Measurements from ENCODE around the gene C6orf141.

The C6orf141 gene
- 0 to 0.07 reads per million in 2 donors for total RNA-seq

DNA sequence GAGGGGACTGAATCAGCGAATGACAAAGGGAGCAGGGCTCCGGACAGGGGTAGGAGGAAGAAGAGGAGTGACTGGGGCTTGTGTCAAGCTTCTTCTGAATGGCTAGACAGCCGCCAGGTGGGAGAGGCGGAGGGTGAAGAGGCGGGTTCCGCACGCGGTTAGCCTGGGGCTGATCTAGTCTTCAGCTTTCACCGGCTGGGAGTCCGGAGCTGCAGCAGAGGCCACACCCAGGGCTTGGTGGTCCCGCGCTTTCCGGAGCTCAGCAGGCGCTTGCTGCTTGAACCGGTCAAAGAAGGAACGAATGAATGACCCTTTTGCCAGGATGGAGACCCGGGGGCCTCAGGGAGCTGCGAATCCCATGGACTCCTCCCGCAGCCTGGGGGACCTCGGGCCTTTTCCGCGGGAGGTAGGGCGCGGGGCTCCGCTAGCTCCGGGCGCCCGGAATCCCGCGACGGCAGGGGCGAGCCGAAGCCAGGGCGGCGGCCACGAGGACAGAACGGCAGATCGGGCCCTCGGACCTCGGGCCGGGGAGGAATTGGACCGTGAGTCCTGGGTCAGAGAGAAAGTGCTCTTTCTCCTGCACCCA lies at the start of gene C6orf141:
C6orf141 (plus strand) TSS at position 177 of the 586 bp plus-strand sequence; CDS start at position 302, 125 bp downstream.
- no peak for DNase-seq

GRCh38 chr6:49504666-49505065 lies 45.8 kb upstream of the C6orf141 start:
- no peak for DNase-seq

DNA sequence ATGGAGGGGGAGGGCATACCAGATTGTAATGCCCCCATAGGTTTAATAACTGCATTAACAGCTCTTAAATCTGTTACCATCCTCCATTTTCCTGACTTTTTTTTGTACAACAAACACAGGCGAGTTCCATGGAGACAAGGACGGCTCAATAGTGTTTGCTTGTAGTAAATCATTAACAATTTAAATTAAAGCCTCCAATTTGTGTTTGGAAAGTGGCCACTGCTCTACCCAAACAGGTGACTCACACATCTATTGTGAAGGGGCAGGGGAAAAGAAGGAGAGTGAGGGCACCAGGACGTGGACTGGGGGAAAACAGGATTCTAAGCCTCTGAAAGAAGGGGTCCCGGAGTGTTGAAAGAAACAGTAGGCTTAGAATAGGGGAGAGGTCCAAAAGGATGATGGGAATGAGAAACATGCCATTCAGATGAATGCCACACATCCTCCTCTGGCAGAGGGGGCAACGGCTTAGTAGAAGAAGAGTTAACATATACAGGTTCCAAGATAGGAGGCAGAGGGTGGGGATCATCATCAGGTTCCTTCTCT lies 43.8 kb upstream of the C6orf141 start:
- DNase-seq: no peak

- DNase-seq: no peak
Observed at GRCh38 chr6:49509342-49509741, 41.1 kb upstream of the C6orf141 start.

DNA sequence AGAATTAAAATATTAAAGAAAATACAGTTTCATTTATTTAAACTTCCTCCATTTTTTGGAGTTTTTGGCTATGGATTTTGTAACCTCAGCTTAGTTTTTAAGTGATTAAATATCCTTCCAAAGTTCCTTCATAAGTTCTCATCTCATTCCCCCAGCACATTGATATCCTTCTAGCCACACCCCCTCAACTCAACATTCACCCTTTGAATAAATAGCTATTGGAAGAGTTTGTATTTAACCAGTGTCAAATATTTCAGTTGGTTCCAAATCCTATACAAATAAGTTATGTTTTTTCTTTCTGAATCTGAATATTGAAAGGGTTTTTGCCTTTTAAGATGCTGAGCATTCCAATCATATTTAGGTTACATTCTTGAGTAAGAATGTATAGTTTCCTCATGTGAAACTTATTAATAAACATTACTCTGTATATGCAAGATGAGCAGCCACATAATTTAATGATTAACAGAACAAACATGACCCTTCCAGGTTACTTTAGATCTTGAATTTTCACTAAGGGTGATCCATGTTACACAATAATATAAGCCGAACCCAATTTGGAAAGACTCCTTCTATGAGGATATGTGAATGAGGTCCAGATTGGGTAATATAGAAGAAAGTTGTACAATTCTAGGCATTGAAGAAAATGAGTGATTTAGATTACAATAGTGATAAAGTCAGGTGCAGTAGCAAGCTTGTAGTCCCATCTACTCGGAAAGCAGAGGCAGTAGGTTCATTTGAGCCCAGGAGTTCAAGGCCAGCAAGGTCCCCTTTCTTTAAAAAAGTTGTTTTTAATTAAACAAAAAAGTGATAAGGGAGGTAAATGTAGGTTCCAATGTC lies 37.1 kb upstream of the C6orf141 start:
- DNase-seq: no peak

DNA sequence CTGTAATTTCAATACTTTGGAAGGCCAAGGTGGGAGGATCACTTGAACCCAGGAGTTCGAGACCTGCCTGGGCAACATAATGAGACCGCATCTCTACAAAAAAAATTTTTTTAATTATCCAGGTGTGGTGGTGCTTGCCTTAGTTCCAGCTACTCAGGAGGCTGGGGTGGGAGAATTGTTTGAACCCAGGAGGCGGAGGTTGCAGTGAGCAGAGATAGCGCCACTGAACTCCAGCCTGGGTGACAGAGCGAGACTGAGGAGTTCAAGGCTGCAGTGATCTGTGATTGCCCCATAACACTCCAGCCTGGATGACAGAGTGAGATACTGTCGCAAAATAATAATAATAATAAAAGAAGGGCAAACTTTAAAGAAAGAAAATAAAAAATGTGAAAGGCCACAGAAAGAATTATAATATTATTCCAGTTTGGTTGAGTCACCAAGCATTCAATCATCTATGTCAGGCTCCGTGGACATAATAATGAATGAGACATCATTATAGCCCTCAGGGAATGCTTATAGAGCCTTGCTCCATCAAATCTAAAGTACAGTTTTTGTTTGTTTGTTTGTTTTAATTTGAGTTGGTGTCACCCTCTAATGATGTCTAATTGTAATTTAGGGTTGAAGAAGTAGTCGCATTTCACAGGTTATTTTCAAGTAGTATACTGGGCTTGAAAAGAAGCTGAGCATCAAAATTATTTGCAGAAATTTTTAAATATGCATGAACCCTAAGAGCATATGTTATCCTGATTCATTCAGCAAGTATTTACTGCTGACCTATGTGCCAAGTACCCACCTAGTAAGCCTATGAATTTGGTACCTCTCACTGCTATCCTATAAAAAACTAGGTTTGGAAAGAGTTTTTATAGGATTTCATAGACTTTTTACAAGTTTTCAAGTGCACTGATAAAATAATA lies 35.6 kb upstream of the C6orf141 start:
- no peak for DNase-seq

- DNase-seq: no peak
Observed at GRCh38 chr6:49515485-49516146, 34.9 kb upstream of the C6orf141 start.

DNA sequence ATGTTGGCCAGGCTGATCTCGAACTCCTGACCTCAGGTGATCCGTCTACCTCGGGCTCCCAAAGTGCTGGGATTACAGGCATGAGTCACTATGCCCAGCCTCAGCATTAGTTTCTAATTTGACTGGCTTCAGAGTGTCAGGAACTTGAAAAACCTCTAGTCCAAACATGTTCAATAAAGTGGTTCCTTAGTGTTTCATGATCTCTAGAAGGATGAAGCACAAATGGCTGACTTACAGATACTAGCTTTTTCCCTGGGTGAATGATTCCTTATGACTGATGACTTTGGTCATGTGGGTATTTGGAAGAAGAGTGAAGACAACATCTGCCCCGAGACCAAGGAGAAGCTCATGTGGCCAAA lies 34.3 kb upstream of the C6orf141 start:
- no peak for DNase-seq

DNA sequence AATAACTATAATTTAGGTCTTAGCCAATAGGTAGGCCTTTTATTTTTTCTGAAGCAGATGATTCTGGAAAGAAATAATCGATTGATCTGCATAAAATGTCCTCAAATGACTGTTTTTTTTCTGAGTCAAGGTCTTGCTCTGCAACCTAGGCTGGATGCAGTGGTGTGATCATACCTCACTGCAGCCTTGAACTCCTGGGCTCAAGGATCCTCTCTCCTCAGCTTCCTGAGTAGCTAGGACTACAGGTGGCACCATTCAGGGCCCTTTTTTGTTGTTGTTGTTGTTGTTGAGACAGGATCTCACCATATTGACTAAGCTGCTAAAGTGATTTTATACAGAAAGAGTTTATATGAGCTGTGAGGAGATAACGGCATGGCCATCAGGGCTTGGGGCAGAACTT lies 32.5 kb upstream of the C6orf141 start:
- DNase-seq: no peak

DNA sequence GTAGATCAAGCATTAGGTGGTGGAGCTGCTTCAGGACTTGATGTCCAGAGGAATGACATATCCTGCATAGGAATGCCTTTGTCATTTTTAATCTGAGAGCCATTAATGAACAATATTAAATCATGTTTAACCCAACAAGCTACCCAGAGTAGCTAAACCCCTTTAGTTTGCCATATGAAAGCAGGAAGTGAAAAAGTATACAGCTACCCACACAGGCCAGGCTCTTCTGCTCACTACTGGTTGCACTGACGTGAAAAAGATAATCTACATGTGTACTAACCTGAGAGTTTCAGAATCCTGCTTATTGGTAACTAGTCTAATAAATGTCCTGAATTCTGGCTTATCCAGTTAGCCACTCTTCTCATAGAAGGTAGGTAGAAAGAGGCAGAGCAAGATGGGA lies 30.8 kb upstream of the C6orf141 start:
- DNase-seq: no peak

- no peak for DNase-seq
Observed at GRCh38 chr6:49522710-49523593, 27.5 kb upstream of the C6orf141 start.

DNA sequence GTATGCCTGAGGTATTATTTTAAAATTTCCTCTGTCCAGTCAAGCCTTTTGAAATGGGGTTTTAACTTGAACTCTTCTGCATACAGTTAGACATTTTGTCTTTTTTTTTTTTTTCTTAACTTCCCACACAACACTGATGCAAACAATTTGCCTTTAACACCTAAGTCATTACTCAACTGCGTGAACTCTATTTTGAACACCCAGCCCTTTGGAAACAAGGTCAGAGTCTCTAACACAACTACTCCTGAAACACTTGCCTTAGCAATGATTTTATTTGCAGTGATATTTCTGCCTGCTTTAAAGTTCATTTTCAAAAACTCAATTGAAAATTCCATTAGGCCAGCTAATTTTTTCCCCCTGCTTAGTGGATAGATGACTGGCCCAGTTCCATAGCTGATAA lies 26.6 kb upstream of the C6orf141 start:
- DNase-seq: no peak

DNA sequence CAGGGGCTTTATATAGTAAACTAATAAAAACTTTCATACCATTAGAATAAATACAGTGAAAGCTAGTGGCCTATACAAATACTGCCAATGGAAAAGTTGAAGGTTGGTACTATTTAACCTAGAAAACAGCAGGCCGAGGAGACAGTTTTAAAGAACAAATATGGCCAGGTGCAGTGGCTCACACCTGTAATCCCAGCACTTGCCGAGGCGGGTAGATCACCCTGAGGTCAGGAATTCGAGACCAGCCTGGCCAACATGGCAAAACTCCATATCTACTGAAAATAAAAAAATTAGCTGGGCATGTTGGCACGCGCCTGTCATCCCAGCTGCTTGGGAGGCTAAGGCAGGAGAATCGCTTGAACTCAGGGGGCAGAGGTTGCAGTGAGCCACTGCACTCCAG lies 25.9 kb upstream of the C6orf141 start:
- DNase-seq: no peak

DNA sequence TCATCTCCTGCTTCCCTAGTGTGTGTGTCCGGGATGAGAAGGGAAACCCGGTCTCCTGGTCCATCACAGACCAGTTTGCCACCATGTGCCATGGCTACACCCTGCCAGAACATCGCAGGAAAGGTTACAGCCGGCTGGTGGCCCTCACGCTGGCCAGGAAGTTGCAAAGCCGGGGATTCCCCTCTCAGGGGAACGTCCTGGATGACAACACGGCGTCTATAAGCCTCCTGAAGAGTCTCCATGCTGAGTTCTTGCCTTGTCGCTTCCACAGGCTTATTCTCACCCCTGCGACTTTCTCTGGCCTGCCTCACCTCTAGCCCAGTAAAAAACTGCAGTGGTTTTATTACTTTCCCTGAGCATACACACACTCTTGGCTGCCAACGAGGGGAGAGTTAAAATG lies 23.9 kb upstream of the C6orf141 start:
- DNase-seq: no peak

DNA sequence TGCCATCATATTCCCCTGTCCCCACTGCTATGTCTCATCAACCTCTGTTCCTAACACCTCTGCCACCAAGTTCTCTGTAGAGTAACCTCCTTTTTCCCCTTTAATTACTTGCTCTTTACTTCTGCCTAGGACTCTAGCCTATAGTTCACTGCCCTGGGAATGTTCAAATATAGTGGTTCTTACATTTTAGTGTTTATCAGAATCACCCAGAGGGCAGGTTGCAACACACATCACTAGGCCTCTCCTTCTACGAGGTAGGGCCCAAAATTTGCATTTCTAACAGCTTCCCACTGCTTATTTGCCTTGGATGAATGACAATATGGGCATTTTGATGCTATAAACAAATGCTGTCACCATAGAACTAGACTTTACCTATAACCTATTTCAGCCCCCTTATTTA lies 23.1 kb upstream of the C6orf141 start:
- no peak for DNase-seq

- DNase-seq: no peak
Observed at GRCh38 chr6:49528571-49528970, 21.9 kb upstream of the C6orf141 start.

DNA sequence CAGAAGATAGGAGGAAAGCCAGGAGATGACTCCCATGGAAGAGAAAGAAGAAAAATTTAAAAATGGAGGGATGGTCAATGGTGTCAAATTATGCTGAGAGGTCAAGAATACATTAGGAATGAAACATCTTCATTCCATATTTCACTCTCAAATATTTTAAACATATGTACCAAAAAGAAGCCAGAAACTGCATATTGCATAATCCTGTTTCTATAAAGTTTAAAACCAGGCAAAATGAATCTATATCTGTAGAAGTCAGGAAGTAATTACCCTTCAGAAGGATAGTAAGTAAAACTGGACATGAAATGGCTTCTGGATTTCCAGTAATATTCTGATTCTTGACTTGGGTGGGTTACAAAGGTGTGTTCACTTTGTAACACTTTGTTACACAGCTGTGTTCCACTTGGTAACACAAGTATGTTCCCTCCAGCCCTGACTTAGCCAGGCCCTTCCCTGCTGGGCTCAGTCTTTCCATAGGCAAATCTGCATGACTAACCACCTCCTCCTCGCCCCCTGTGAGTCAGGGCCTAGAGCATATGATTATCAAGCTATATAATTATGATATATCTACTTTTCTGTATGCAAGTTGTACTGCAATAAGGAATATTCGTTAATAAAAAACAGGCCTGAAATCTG lies 20.2 kb upstream of the C6orf141 start:
- DNase-seq: no peak

GRCh38 chr6:49531774-49532569 lies 18.5 kb upstream of the C6orf141 start:
- no peak for DNase-seq

GRCh38 chr6:49535795-49536194 lies 14.7 kb upstream of the C6orf141 start:
- no peak for DNase-seq

DNA sequence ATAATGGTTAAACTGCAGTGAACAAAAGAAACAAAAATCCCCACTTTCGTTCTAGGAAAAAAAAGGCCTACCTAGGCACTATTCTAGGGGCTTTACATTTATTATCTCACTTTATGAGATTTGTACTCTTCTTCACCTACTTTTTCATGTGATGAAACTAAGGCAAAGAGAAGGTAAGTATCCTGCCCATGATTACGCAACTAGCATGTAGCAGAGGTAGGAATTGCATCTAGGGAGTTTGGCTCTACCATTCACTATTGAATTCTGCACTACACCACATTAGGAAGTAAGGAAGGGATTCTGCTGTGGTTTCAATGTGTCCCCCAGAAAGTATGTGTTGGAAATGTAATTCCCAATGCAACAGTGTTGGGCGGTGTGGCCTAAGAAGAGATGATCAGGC lies 11.4 kb upstream of the C6orf141 start:
- no peak for DNase-seq
